OCI-LY1 (cell line): ENCODE measurements around the gene RSPH9.

ENCODE experiments used
- H2AFZ ChIP-seq: fragments of 200-600 bp; sonication (generic), shearing (Covaris generic); 2 replicates; pipeline ENCODE4 v1.6.0; 2014; ENCODE audit warnings: antibody characterized with exemption, mild to moderate bottlenecking, low read length
- H3F3A ChIP-seq: fragments of 200-600 bp; sonication (generic), shearing (Covaris generic); 2 replicates; pipeline ENCODE4 v1.6.0; 2014; ENCODE audit warnings: mild to moderate bottlenecking, antibody characterized with exemption, low read length, moderate library complexity; ENCODE audit not compliant: insufficient read depth
- H3K27ac ChIP-seq: fragments of 200-600 bp; sonication (generic); 2 replicates; pipeline ENCODE4 v1.5.1; 2014; ENCODE audit warnings: low read length, mixed run types, mild to moderate bottlenecking, low read depth; ENCODE audit not compliant: poor library complexity, severe bottlenecking
- H3K27me3 ChIP-seq: fragments of 200-600 bp; sonication (generic); 2 replicates; pipeline ENCODE4 v1.6.0; 2014; ENCODE audit warnings: antibody characterized with exemption, mild to moderate bottlenecking, low read length, moderate library complexity; ENCODE audit not compliant: insufficient read depth
- H3K36me3 ChIP-seq: fragments of 200-600 bp; sonication (generic); 2 replicates; pipeline ENCODE4 v1.6.1; 2014; ENCODE audit warnings: mild to moderate bottlenecking, antibody characterized with exemption, low read length, moderate library complexity, mixed read lengths; ENCODE audit not compliant: insufficient read depth
- H3K4me1 ChIP-seq: fragments of 200-600 bp; sonication (generic); 2 replicates; pipeline ENCODE4 v1.5.1; 2014; ENCODE audit warnings: mild to moderate bottlenecking, low read length, moderate library complexity; ENCODE audit not compliant: insufficient read depth, severe bottlenecking
- H3K4me2 ChIP-seq: fragments of 200-600 bp; sonication (generic), shearing (Covaris generic); 2 replicates; pipeline ENCODE4 v1.6.1; 2014; ENCODE audit warnings: low read length
- H3K4me3 ChIP-seq: fragments of 200-600 bp; sonication (generic); 2 replicates; pipeline ENCODE4 v1.5.1; 2014; ENCODE audit warnings: low read length, low read depth, mild to moderate bottlenecking, mixed read lengths; ENCODE audit not compliant: poor library complexity, severe bottlenecking
- H3K79me2 ChIP-seq: fragments of 200-600 bp; shearing (Covaris generic); 2 replicates; pipeline ENCODE4 v1.6.1; 2016; ENCODE audit warnings: mixed run types, low read length, mixed read lengths; ENCODE audit not compliant: insufficient read depth
- H3K9ac ChIP-seq: fragments of 200-600 bp; sonication (generic), shearing (Covaris generic); 2 replicates; pipeline ENCODE4 v1.6.1; 2014; ENCODE audit warnings: mild to moderate bottlenecking, low read length, mixed read lengths
- H3K9me2 ChIP-seq: fragments of 200-600 bp; sonication (generic), shearing (Covaris generic); 2 replicates; pipeline ENCODE4 v1.6.1; 2014; ENCODE audit warnings: low read depth, mild to moderate bottlenecking, low read length, mixed read lengths
- H3K9me3 ChIP-seq: fragments of 200-600 bp; shearing (Covaris generic); 2 replicates; pipeline ENCODE4 v1.6.1; 2014; ENCODE audit warnings: low read length, mixed read lengths
- H4K20me1 ChIP-seq: fragments of 200-600 bp; sonication (generic), shearing (Covaris generic); 2 replicates; pipeline ENCODE4 v1.6.0; 2016; ENCODE audit warnings: mild to moderate bottlenecking, low read length; ENCODE audit not compliant: insufficient read depth
- EZH2 ChIP-seq: fragments of 200-600 bp; sonication (generic), shearing (Covaris generic); IDR thresholded peaks from 2 replicates; pipeline ENCODE4 v1.8.0; 2017; ENCODE audit warnings: borderline replicate concordance, mixed run types, mild to moderate bottlenecking, antibody characterized with exemption, low read length, moderate library complexity, mixed read lengths
- TF ChIP-seq, protein P1 (sequence below): fragments of 200-600 bp; sonication (generic), shearing (Covaris generic); IDR thresholded peaks from 2 replicates; pipeline ENCODE4 v1.5.1; 2017; ENCODE audit warnings: mild to moderate bottlenecking, antibody characterized with exemption, low read length, moderate library complexity, mixed read lengths

Gene RSPH9

GRCh38 chr6:43689421-43689820, 44.6 kb downstream of the RSPH9 start:
- Histone ChIP-seq H3K4me2 (no peak overlapping the region), H3F3A (no peaks in the 10 kb centered on the region), H3K27ac (no peak overlapping the region), H3K27me3 (no peaks in the 10 kb centered on the region), H3K9me2 (no peaks in the 10 kb centered on the region), H3K36me3 (no peaks in the 10 kb centered on the region), H3K79me2 (peaks cover 30% of the 10 kb centered on the region), H2AFZ (no peak overlapping the region), H3K9ac (no peak overlapping the region), H4K20me1 (no peaks in the 10 kb centered on the region), H3K4me3 (no peak overlapping the region), H3K9me3 (no peaks in the 10 kb centered on the region), H3K4me1 (peaks cover 32% of the 10 kb centered on the region)
- TF ChIP-seq, protein P1, sequence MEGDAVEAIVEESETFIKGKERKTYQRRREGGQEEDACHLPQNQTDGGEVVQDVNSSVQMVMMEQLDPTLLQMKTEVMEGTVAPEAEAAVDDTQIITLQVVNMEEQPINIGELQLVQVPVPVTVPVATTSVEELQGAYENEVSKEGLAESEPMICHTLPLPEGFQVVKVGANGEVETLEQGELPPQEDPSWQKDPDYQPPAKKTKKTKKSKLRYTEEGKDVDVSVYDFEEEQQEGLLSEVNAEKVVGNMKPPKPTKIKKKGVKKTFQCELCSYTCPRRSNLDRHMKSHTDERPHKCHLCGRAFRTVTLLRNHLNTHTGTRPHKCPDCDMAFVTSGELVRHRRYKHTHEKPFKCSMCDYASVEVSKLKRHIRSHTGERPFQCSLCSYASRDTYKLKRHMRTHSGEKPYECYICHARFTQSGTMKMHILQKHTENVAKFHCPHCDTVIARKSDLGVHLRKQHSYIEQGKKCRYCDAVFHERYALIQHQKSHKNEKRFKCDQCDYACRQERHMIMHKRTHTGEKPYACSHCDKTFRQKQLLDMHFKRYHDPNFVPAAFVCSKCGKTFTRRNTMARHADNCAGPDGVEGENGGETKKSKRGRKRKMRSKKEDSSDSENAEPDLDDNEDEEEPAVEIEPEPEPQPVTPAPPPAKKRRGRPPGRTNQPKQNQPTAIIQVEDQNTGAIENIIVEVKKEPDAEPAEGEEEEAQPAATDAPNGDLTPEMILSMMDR = no peak
- TF ChIP-seq EZH2 = no peak

GRCh38 chr6:43695215-43695966, 50.6 kb downstream of the RSPH9 start:
- no peak overlapping the region for H2AFZ ChIP-seq
- no peak overlapping the region for H3K4me3 ChIP-seq
- no peaks in the 10 kb centered on the region for H3K36me3 ChIP-seq
- H3K9me2 ChIP-seq = no peaks in the 10 kb centered on the region
- H3K4me2 ChIP-seq = no peak overlapping the region
- H3K27me3 ChIP-seq = no peaks in the 10 kb centered on the region; the same call in 1 of the 2 replicates
- H4K20me1 ChIP-seq = no peaks in the 10 kb centered on the region
- H3K9me3 ChIP-seq = no peaks in the 10 kb centered on the region
- TF ChIP-seq EZH2 = no peak
- TF ChIP-seq, protein P1 = no peak
- no peak overlapping the region for H3K27ac ChIP-seq
- H3K4me1 ChIP-seq = no peaks in the 10 kb centered on the region
- no peak overlapping the region for H3K9ac ChIP-seq
- H3F3A ChIP-seq = no peaks in the 10 kb centered on the region
- no peaks in the 10 kb centered on the region for H3K79me2 ChIP-seq

GRCh38 chr6:43695967-43696291, 51.1 kb downstream of the RSPH9 start:
- Histone ChIP-seq H3F3A (no peaks in the 10 kb centered on the region), H4K20me1 (no peaks in the 10 kb centered on the region), H3K36me3 (no peaks in the 10 kb centered on the region), H3K9ac (no peak overlapping the region), H3K9me3 (no peaks in the 10 kb centered on the region), H3K9me2 (no peaks in the 10 kb centered on the region), H3K79me2 (no peaks in the 10 kb centered on the region), H3K27me3 (no peaks in the 10 kb centered on the region; the same call in 1 of the 2 replicates), H2AFZ (no peak overlapping the region), H3K4me2 (no peak overlapping the region), H3K4me3 (no peak overlapping the region), H3K27ac (no peak overlapping the region), H3K4me1 (no peaks in the 10 kb centered on the region)
- no peak for TF ChIP-seq EZH2
- TF ChIP-seq, protein P1 = no peak
